Activated CD4-positive, alpha-beta T cell treated with anti-CD3 and anti-CD28 coated beads for 48 hours (primary cell): ENCODE data around the gene GATA5.

Experiments
- DNase-seq: peaks from one replicate; pipeline ENCODE4 v3.0.0-alpha.2; 2020

The GATA5 gene

GRCh38 chr20:62470459-62470858, 5.3 kb downstream of the GATA5 start:
- DNase-seq = no peak

GRCh38 chr20:62470001-62470400, 5.8 kb downstream of the GATA5 start:
- no peak for DNase-seq

GRCh38 chr20:62469352-62469751, 6.4 kb downstream of the GATA5 start:
- DNase-seq = no peak

GRCh38 chr20:62466806-62467537, 8.8 kb downstream of the GATA5 start:
- DNase-seq = no peak

GRCh38 chr20:62466072-62466760, 9.6 kb downstream of the GATA5 start:
- no peak for DNase-seq

GRCh38 chr20:62464990-62465389, 10.8 kb downstream of the GATA5 start:
- no peak for DNase-seq

GRCh38 chr20:62464425-62464770, 11.4 kb downstream of the GATA5 start:
- no peak for DNase-seq

- DNase-seq = no peak
These were observed 12.0 kb downstream of the GATA5 start for GRCh38 chr20:62463651-62464424.

GRCh38 chr20:62462976-62463592, 12.7 kb downstream of the GATA5 start:
- no peak for DNase-seq

GRCh38 chr20:62461834-62462233, 14.0 kb downstream of the GATA5 start:
- DNase-seq = no peak

- no peak for DNase-seq
These were observed 14.6 kb downstream of the GATA5 start for GRCh38 chr20:62461157-62461556.

- no peak for DNase-seq
These were observed 15.1 kb downstream of the GATA5 start for GRCh38 chr20:62460678-62461077.

- DNase-seq = no peak
These were observed 16.3 kb downstream of the GATA5 start for GRCh38 chr20:62459488-62459887.

GRCh38 chr20:62458275-62459251, 17.2 kb downstream of the GATA5 start:
- no peak for DNase-seq

- no peak for DNase-seq
These were observed 18.0 kb downstream of the GATA5 start for GRCh38 chr20:62457831-62458230.

- no peak for DNase-seq
These were observed 18.7 kb downstream of the GATA5 start for GRCh38 chr20:62457098-62457497.

GRCh38 chr20:62455929-62456328, 19.9 kb downstream of the GATA5 start:
- DNase-seq = no peak

GRCh38 chr20:62454904-62455636, 20.7 kb downstream of the GATA5 start:
- DNase-seq = no peak

GRCh38 chr20:62453186-62453808, 22.5 kb downstream of the GATA5 start:
- no peak for DNase-seq

- no peak for DNase-seq
These were observed 23.2 kb downstream of the GATA5 start for GRCh38 chr20:62452475-62453095.

- DNase-seq = no peak
These were observed 23.8 kb downstream of the GATA5 start for GRCh38 chr20:62451970-62452369.
